EL (cell line): ENCODE data around the gene SPINK13.
"Not testable (repeated sequence)": the region's sequence is repeated elsewhere in the genome, so short reads cannot be mapped to it uniquely, and the experiment has no call there.

Experiments
- DNase-seq: peaks from one replicate; pipeline ENCODE4 v3.0.0-alpha.2; 2016

The SPINK13 gene, protein sequence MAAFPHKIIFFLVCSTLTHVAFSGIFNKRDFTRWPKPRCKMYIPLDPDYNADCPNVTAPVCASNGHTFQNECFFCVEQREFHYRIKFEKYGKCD

GRCh38 chr5:148268566-148268965 is at the start of gene SPINK13:
SPINK13 (plus strand) TSS chr5:148268794; CDS start chr5:148270073, 1,279 bp downstream.
- DNase-seq, result peak; percentile 74

DNA sequence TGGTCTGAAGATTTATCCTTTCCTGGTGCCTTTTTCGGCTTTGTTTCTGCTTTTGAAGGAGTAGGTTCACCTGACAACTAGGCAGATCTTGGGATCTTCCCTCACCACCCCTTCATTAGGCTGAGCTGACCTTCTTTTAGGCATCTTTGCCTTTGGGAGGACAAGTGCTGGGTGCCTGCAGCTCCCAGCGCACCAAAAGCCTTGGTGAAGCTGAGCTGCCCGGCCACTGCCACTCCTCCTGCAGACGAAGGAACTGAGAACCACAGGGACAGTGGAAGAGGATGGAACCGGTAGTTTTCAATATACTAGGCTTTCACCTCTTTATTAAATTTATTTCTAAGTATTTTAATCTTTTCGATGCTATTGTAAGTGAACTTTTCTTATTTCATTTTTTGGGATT is 47.1 kb upstream of the SPINK13 start:
- DNase-seq, result no peak

DNA sequence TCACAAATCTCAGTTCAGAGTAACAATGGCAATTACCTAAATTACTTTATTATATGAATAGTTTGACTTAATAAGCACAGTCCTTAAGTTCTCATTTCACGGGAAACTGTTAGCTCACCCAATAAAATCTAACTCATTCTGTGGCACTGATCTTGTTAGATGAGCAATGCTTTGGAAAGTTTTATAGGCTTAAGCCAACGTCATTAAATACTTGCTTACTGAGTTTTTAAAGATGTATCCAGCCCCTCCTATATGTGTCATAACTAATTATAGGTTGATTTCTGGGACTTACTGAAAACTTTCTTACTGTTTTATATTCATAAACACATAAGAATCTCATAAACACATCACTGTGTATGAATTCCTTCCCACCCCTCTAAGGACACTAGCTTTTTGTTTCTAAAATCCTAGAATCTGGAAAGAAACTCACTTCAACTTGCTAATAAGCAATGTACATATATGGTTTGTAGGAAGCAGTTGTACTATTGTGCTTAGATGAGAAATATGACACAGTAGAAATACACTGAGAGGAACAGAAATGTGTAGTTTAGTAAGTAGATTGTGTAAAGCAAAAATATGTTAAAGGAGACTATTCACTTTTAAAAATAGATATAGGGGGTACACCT is 44.4 kb upstream of the SPINK13 start:
- DNase-seq, result peak; percentile 2

DNA sequence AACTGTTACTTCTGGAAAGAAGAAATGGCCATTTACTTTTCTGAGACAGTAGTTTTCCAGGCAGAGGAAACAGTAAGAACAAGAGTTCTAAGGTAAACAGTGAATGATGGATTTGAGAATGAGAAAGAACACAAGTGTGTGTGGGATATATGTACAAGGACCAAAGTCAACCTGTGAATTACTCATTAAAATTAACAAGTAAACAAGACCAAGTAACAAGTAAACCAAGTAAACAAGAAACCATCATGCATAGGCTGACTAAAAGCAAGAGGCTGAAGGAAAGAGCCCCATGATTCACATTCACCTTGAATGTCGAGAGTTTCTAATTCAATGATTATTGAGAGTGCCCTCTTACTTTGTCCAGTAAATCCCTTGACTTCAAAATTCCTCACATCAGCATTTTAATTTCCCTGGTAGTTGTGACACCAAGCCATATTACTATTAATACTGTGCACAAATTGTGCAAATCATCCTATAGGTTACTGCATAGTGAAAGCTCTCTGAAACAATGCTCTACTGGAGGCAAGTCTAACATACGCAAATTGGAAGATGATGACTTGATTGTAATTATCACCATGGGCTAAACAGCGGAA is 40.1 kb upstream of the SPINK13 start:
- DNase-seq, result no peak

GRCh38 chr5:148229840-148230239 is 38.8 kb upstream of the SPINK13 start:
- no peak for DNase-seq

GRCh38 chr5:148230240-148230639 is 38.4 kb upstream of the SPINK13 start:
- DNase-seq, result no peak

- no peak for DNase-seq
Measured at GRCh38 chr5:148237785-148238417, 30.7 kb upstream of the SPINK13 start.

GRCh38 chr5:148238418-148238794 is 30.2 kb upstream of the SPINK13 start, which contains the start of gene MARCOL:
MARCOL (plus strand) TSS chr5:148238525; CDS start chr5:148238598, 73 bp downstream.
- DNase-seq, result no peak

DNA sequence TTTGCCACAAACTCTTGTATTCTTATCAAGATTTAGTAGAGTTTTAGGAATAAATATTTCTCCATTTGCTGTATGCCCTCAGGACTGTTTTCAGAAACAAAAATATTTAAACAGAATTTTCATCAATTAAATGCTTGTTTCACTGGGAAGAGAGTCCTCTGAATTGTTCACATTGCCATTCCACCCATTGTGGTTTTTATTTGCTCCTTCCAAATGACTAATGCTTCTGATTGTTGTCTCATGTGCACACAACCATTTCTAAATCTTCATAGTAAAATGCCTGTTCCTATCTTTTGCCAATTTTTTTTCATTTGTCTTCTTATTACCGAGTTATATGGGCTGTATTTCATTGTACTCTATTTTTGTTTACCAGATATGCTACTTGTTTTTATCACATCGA is 19.7 kb upstream of the SPINK13 start:
- no peak for DNase-seq

DNA sequence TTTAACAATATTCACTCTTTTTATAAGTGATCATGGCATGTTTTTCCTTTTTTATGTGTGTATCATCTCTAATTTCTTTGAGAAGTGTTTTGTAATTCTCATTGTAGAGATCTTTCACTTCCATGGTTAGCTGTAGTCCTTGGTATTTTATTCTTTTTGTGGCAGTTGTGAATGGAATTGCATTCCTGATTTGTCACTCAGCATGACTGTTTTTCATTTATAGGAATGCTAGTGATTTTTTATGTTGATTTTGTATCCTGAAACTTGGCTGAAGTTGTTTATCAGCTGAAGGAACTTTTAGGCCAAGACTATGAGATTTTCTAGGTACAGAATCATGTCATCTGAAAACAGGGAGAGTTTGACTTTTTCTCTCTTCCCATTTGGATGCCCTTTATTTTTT is 13.1 kb upstream of the SPINK13 start:
- DNase-seq, result no peak

GRCh38 chr5:148259288-148259687 is 9.3 kb upstream of the SPINK13 start:
- no peak for DNase-seq

DNA sequence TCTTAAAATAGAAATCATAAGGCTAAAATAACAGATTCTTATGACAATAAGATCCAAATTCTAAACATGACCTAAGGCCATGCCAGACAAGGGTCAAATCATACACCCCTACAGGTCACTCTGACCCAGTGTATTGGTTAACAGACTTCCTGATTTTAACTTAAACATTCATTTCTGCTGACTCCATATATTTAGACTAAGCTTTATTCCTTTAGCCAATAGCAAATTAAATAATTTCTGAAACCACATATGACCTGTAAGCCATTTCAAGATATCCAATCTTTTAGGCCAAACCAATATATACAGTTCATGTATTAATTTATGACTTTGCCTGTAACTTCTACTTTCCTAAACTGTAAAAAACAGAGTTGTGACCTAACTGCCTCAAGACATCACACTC is 7.4 kb upstream of the SPINK13 start:
- DNase-seq, result no peak

DNA sequence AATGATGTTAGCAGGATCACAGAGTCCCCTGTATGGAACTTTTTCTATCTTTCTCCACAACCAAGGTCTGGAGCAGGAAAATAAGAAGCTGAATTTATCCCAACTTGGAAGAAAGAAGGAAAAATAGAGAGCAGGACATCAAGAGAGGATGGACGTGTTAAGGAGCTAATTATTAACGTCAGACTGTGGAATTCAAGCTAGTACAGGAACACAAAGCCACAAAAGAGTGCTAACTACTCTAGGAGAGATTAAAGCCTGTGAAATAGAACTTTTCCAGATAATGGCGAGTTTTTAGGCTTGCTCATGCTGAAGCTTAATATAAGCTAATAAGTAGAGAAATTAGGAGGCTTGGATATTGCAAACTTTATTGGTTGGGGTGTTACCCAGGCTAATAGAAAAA is 632 bp upstream of the SPINK13 start:
- no peak for DNase-seq

GRCh38 chr5:148275129-148275528 is 6.5 kb downstream of the SPINK13 start:
- DNase-seq, result not testable (repeated sequence)

DNA sequence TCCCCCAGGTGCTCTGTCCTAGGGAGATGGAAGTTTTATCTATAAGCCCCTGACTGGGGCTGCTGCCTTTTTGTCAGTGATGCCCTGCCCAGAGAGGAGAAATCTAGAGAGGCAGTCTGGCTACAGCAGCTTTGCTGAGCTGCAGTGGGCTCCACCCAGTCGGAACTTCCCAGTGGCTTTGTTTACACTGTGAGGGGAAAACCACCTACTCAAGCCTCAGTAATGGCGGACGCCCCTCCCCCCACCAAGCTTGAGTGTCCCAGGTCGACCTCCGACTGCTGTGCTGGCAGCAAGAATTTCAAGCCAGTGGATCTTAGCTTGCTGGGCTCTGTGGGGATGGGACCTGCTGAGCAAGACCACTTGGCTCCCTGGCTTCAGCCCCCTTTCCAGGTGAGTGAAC is 12.3 kb downstream of the SPINK13 start:
- not testable (repeated sequence) for DNase-seq

DNA sequence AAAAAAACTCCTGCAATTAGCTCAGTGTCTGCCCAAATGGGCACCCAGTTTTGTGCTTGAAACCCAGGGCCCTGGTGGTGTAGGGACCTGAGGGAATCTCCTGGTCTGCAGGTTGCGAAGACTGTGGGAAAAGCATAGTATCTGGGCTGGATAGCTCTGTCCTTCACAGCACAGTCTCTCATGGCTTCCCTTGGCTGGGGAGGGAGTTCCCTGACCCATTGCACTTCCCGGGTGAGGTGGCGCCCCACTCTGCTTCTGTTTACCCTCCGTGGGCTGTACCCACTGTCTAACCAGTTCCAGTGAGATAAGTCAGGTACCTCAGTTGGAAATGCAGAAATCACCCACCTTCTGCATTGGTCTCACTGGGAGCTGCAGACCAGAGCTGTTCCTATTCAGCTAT is 12.7 kb downstream of the SPINK13 start:
- DNase-seq, result not testable (repeated sequence)

- peak; percentile 2 for DNase-seq
Measured at GRCh38 chr5:148290271-148291195, 21.9 kb downstream of the SPINK13 start.

GRCh38 chr5:148297731-148298130 is 29.1 kb downstream of the SPINK13 start:
- DNase-seq, result no peak

DNA sequence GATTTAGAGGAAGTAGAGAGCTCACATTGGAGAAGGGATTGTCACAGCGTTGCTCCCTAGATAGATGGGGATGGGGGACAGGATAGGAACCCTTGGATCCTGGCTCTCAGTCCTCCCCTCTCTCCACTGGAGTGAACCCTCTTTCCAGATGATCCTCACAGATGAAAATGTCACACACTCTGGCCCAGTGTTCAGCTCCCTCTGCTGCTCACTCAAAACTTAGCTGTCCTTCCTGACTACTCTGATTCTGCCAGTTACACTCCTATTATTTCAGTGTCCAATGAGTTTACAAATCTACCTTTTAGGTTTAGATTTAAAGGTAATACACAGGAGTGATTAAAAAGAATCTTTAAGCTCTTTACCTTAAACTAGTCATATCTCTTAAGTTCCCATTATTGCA is 37.9 kb downstream of the SPINK13 start:
- DNase-seq, result no peak

DNA sequence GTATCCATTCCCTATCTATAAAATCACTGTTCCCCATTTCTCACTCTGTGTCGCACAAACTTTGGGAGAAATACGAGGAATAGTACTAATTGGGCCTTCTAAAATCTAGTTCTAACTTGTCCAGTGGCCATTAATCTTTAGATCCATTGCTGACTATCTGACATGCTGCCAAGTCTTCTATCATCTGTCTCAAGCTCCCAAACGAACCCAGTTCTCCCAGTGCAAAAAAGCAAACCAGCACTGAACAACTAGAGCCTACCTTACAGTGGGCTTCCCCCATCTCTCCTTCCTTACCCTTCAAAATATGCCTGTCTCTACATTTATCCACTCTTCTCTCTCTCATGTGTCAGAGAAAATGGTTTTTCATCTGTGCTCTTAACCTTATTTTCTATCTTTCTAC is 40.4 kb downstream of the SPINK13 start:
- DNase-seq, result no peak

DNA sequence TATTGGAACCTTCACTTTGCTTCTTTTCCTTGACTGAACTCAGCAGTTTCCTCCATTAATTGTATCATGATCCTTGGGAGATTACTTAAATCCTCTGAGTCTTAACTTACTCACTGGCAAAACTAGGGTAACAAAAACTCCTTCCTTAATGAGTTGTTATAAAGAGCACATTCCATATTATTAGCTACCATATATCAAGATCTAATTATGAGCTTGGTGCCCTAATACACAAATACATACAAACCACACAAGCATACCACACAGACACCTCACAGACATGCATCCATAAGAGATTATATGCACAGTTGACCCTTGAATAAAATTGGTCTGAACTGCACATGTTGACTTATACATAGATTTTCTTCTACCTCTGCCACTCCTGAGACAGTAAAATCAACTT is 41.2 kb downstream of the SPINK13 start:
- DNase-seq, result no peak

GRCh38 chr5:148311484-148311883 is 42.9 kb downstream of the SPINK13 start:
- DNase-seq, result no peak

- DNase-seq, result no peak
Measured at GRCh38 chr5:148312153-148312552, 43.6 kb downstream of the SPINK13 start, which contains the start of gene SPINK7. SPINK7 (plus strand) TSS chr5:148312423; CDS start chr5:148312484, 61 bp downstream.
